Putamen (tissue), 1 donor: ENCODE data around the gene CD300C.
"Not testable (repeated sequence)": the region's sequence is repeated elsewhere in the genome, so short reads cannot be mapped to it uniquely, and the experiment has no call there.

ENCODE experiments used
- DNase-seq: peaks from one replicate; pipeline ENCODE4 v3.0.0-alpha.2; 2016; ENCODE audit warnings: low spot score

The CD300C gene

GRCh38 chr17:74512624-74513091, 33.3 kb downstream of the CD300C start:
- DNase-seq = no peak

GRCh38 chr17:74512036-74512435, 33.9 kb downstream of the CD300C start:
- no peak for DNase-seq

GRCh38 chr17:74508156-74508555, 37.8 kb downstream of the CD300C start:
- no peak for DNase-seq

- DNase-seq = not testable (repeated sequence)
Measured at GRCh38 chr17:74503949-74504348, 42.0 kb downstream of the CD300C start.

- DNase-seq = no peak
Measured at GRCh38 chr17:74502861-74503260, 43.1 kb downstream of the CD300C start.

- DNase-seq = no peak
Measured at GRCh38 chr17:74499992-74500391, 45.9 kb downstream of the CD300C start.

GRCh38 chr17:74497471-74497870, 48.4 kb downstream of the CD300C start:
- DNase-seq = no peak

GRCh38 chr17:74493331-74493833, 52.5 kb downstream of the CD300C start:
- peak; percentile 47 for DNase-seq

GRCh38 chr17:74491626-74492025, 54.3 kb downstream of the CD300C start:
- no peak for DNase-seq
